ENCODE data around the gene LANCL3.
"Not testable (repeated sequence)": the region's sequence is repeated elsewhere in the genome, so short reads cannot be mapped to it uniquely, and the experiment has no call there.

LANCL3 gene

GRCh38 chrX:37578045-37578444, 6.6 kb downstream of the LANCL3 start:
- Histone ChIP-seq H3K27ac (replicated peaks) (no peak overlapping the region), H3K4me3 (replicated peaks; ENCODE audit: insufficient read depth, low read length) (no peak overlapping the region), H3K27me3 (ENCODE audit: insufficient read depth, poor library complexity, severe bottlenecking) (no peaks in the 10 kb centered on the region)
- no peak for DNase-seq (ENCODE audit: low read depth in 1 of 2, low spot score in 1 of 2)
- TF ChIP-seq POLR2AphosphoS5 (IDR thresholded peaks at IDR 0.05; ENCODE audit: low read depth) = no peak
- TF ChIP-seq SPI1 (IDR thresholded peaks at IDR 0.05; ENCODE audit: borderline replicate concordance, low read depth) = no peak
- no peak for TF ChIP-seq CTCF (IDR thresholded peaks at IDR 0.05; ENCODE audit: insufficient read depth, low read length)
- no peak for TF ChIP-seq GABPA (IDR thresholded peaks at IDR 0.05; ENCODE audit: low read depth)
- no peak for TF ChIP-seq REST (IDR thresholded peaks at IDR 0.05; ENCODE audit: insufficient replicate concordance, low read depth)

- no peak for TF ChIP-seq POLR2AphosphoS5 (IDR thresholded peaks at IDR 0.05; ENCODE audit: low read depth)
- TF ChIP-seq REST (IDR thresholded peaks at IDR 0.05; ENCODE audit: insufficient replicate concordance, low read depth) = no peak
- no peak for TF ChIP-seq GABPA (IDR thresholded peaks at IDR 0.05; ENCODE audit: low read depth)
- TF ChIP-seq CTCF (IDR thresholded peaks at IDR 0.05; ENCODE audit: insufficient read depth, low read length) = no peak
- no peak for TF ChIP-seq SPI1 (IDR thresholded peaks at IDR 0.05; ENCODE audit: borderline replicate concordance, low read depth)
- Histone ChIP-seq H3K27me3 (ENCODE audit: insufficient read depth, poor library complexity, severe bottlenecking) (no peaks in the 10 kb centered on the region), H3K27ac (replicated peaks) (no peak overlapping the region), H3K4me3 (replicated peaks; ENCODE audit: insufficient read depth, low read length) (no peak overlapping the region)
- no peak for DNase-seq (ENCODE audit: low read depth in 1 of 2, low spot score in 1 of 2)
Measured at GRCh38 chrX:37580080-37580479, 8.6 kb downstream of the LANCL3 start.

- not testable (repeated sequence) for H3K27ac ChIP-seq (replicated peaks); DNase-seq (ENCODE audit: low read depth in 1 of 2, low spot score in 1 of 2); H3K4me3 ChIP-seq (replicated peaks; ENCODE audit: insufficient read depth, low read length); H3K27me3 ChIP-seq (ENCODE audit: insufficient read depth, poor library complexity, severe bottlenecking)
Measured at GRCh38 chrX:37587337-37587736, 15.9 kb downstream of the LANCL3 start.

- H3K4me3 ChIP-seq (replicated peaks; ENCODE audit: insufficient read depth, low read length) = no peak overlapping the region
- no peak overlapping the region for H3K27ac ChIP-seq (replicated peaks)
- TF ChIP-seq CTCF (IDR thresholded peaks at IDR 0.05; ENCODE audit: insufficient read depth, low read length) = no peak
- DNase-seq (ENCODE audit: low read depth in 1 of 2, low spot score in 1 of 2) = no peak
- peaks cover 2% of the 10 kb centered on the region for H3K27me3 ChIP-seq (ENCODE audit: insufficient read depth, poor library complexity, severe bottlenecking)
Measured at GRCh38 chrX:37590047-37590446, 18.6 kb downstream of the LANCL3 start.

Measured in HL-60 (cell line).